ENCODE measurements around the gene TOX2. TPM values are rescaled to one million over a fixed set of nuclear protein-coding genes. Genes with fewer than 3 reads are reported as not detected.

Gene TOX2
- total RNA-seq, 1 experiment from 2014 or later, result not detected

- POLR2A ChIA-PET, result no interaction called here
- intact Hi-C loops (cut with micrococcal nuclease; ENCODE audit: unreplicated experiment), result no loop called here
- Mint-ChIP-seq H3K4me1 (ENCODE audit: low read depth, unreplicated experiment) (no peaks in the 10 kb centered on the region), H3K36me3 (ENCODE audit: insufficient read depth, unreplicated experiment) (no peaks in the 10 kb centered on the region), H3K9me3 (ENCODE audit: unreplicated experiment) (no peaks in the 10 kb centered on the region), H3K4me3 (ENCODE audit: unreplicated experiment) (no peak overlapping the region), H3K27me3 (ENCODE audit: insufficient read depth, unreplicated experiment) (peaks cover 27% of the 10 kb centered on the region), H3K27ac (ENCODE audit: unreplicated experiment) (no peak overlapping the region)
- no peaks in the 10 kb centered on the region for H3K27me3 ChIP-seq (replicated peaks; ENCODE audit: control insufficient read depth, insufficient read depth, low read length)
- CTCF ChIA-PET, result interaction anchor here (1.7 kb wide), 1 partner anchor 99 kb away, joined by 4 read pairs; no protein-coding TSS in a partner anchor
- H3K9me3 ChIP-seq, result no peaks in the 10 kb centered on the region
- DNase-seq, result no peak
- BruUV-seq (replicated peaks), result no TSS peak
- no peak overlapping the region for H3K4me3 ChIP-seq (ENCODE audit: low read depth, low read length)
- H3K36me3 ChIP-seq (ENCODE audit: control insufficient read depth, insufficient read depth, low read length), result no peaks in the 10 kb centered on the region
- no peaks in the 10 kb centered on the region for H3K4me1 ChIP-seq
- no peak for TF ChIP-seq CTCF (IDR thresholded peaks at IDR 0.05; ENCODE audit: insufficient read depth in 1 of 2, low read depth in 1 of 2, low read length in 1 of 2, severe bottlenecking in 1 of 2, unreplicated experiment in 1 of 2)
Observed at GRCh38 chr20:43981540-43981939, 66.9 kb downstream of the TOX2 start.

- BruUV-seq (replicated peaks), result no TSS peak
- POLR2A ChIA-PET, result no interaction called here
Observed at GRCh38 chr20:43982016-43982415, 67.4 kb downstream of the TOX2 start.

GRCh38 chr20:43982886-43983285 lies 68.2 kb downstream of the TOX2 start:
- POLR2A ChIA-PET, result no interaction called here
- no peak overlapping the region for H3K4me3 Mint-ChIP-seq (ENCODE audit: unreplicated experiment)
- peaks cover 27% of the 10 kb centered on the region for H3K27me3 Mint-ChIP-seq (ENCODE audit: insufficient read depth, unreplicated experiment)
- H3K9me3 Mint-ChIP-seq (ENCODE audit: unreplicated experiment), result no peaks in the 10 kb centered on the region
- no peak for TF ChIP-seq CTCF (IDR thresholded peaks at IDR 0.05; ENCODE audit: insufficient read depth in 1 of 2, low read depth in 1 of 2, low read length in 1 of 2, severe bottlenecking in 1 of 2, unreplicated experiment in 1 of 2)
- no peaks in the 10 kb centered on the region for H3K27me3 ChIP-seq (replicated peaks; ENCODE audit: control insufficient read depth, insufficient read depth, low read length)
- no peak overlapping the region for H3K27ac Mint-ChIP-seq (ENCODE audit: unreplicated experiment)
- H3K4me1 ChIP-seq, result no peaks in the 10 kb centered on the region
- no peaks in the 10 kb centered on the region for H3K9me3 ChIP-seq
- no peaks in the 10 kb centered on the region for H3K36me3 Mint-ChIP-seq (ENCODE audit: insufficient read depth, unreplicated experiment)
- no TSS peak for BruUV-seq (replicated peaks)
- intact Hi-C loops (cut with micrococcal nuclease; ENCODE audit: unreplicated experiment), result no loop called here
- no peaks in the 10 kb centered on the region for H3K4me1 Mint-ChIP-seq (ENCODE audit: low read depth, unreplicated experiment)
- H3K36me3 ChIP-seq (ENCODE audit: control insufficient read depth, insufficient read depth, low read length), result no peaks in the 10 kb centered on the region
- no peak overlapping the region for H3K4me3 ChIP-seq (ENCODE audit: low read depth, low read length)
- no peak for DNase-seq
- CTCF ChIA-PET, result interaction anchor here (1.0 to 1.7 kb wide), 2 partner anchors 98 to 207 kb away, joined by 3 to 4 read pairs; no protein-coding TSS in a partner anchor

More at GRCh38 chr20:43982016-43982415, 67.4 kb downstream of the TOX2 start:
- no peak for TF ChIP-seq CTCF (IDR thresholded peaks at IDR 0.05; ENCODE audit: insufficient read depth in 1 of 2, low read depth in 1 of 2, low read length in 1 of 2, severe bottlenecking in 1 of 2, unreplicated experiment in 1 of 2)
- no peak for DNase-seq
- no peak overlapping the region for H3K4me3 Mint-ChIP-seq (ENCODE audit: unreplicated experiment)
- H3K36me3 Mint-ChIP-seq (ENCODE audit: insufficient read depth, unreplicated experiment), result no peaks in the 10 kb centered on the region
- no peaks in the 10 kb centered on the region for H3K4me1 Mint-ChIP-seq (ENCODE audit: low read depth, unreplicated experiment)
- H3K36me3 ChIP-seq (ENCODE audit: control insufficient read depth, insufficient read depth, low read length), result no peaks in the 10 kb centered on the region
- H3K4me1 ChIP-seq, result no peaks in the 10 kb centered on the region
- H3K9me3 ChIP-seq, result no peaks in the 10 kb centered on the region
- peaks cover 27% of the 10 kb centered on the region for H3K27me3 Mint-ChIP-seq (ENCODE audit: insufficient read depth, unreplicated experiment)
- intact Hi-C loops (cut with micrococcal nuclease; ENCODE audit: unreplicated experiment), result no loop called here
- no peaks in the 10 kb centered on the region for H3K27me3 ChIP-seq (replicated peaks; ENCODE audit: control insufficient read depth, insufficient read depth, low read length)
- CTCF ChIA-PET, result interaction anchor here (1.7 kb wide), 1 partner anchor 98 kb away, joined by 4 read pairs; no protein-coding TSS in a partner anchor
- H3K27ac Mint-ChIP-seq (ENCODE audit: unreplicated experiment), result no peak overlapping the region
- H3K9me3 Mint-ChIP-seq (ENCODE audit: unreplicated experiment), result no peaks in the 10 kb centered on the region
- H3K4me3 ChIP-seq (ENCODE audit: low read depth, low read length), result no peak overlapping the region

All from Caco-2 (cell line).